ENCODE results near the gene ADAMTS9.

Gene ADAMTS9

GRCh38 chr3:64684715-64685261, 3.0 kb downstream of the ADAMTS9 start:
- DNase-seq: no peak

DNA sequence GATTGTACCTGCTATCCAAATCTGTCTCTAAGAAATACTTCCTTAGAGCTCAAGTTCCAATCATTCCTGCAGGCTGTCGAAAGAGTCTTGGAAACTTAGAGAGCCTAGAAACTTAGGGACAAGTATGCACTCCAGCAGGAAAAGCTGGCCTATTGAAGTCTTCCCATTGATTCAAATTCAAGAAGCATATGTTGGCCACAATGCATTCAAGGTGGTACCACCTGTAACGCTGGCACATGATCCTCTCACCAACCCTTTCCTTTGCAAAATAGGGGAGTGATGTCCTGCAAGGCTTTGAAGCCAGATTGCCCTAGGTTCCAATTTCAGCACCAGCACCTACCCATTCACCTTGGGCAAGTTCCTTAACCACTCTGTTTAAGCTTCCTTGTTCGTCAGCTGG, 6.0 kb downstream of the ADAMTS9 start:
- DNase-seq: no peak

GRCh38 chr3:64681015-64681414, 6.8 kb downstream of the ADAMTS9 start:
- no peak for DNase-seq

- DNase-seq: no peak
Measured at GRCh38 chr3:64680334-64680733, 7.5 kb downstream of the ADAMTS9 start.

DNA sequence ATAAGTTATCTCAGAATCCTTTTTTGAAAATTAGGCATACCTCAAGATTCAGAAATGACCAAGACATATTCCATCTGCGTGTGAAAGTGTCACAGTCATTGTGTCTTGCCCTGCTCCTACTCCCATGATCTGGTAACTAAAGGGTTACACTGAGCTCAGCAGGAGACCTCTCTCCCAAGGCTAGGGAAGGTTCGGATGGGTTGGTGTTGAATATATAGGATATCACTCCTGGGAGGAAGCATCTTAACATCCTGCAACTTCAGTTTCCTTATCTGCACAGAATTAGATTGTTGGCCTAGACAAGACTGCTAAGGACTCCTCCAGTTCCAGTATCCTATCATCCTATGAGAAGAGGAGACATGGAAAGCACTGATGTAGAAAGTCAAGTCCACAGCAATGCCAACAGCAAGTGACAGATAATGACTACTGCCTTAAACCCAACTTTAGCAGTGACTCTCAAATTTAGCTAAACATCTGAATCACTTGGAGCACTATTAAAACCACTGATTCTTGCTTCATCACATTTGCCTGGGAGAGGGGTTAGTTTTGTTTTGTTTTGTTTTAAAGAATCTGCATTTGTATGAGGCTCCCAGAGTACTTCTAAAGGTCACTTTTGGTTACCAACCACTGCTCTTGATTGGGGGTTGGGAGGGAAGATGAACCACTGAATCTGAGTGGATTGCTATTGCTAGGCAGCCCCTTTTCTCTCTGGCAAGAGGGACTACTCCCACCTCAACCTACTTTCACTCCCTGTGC, 9.7 kb downstream of the ADAMTS9 start:
- DNase-seq: no peak

DNA sequence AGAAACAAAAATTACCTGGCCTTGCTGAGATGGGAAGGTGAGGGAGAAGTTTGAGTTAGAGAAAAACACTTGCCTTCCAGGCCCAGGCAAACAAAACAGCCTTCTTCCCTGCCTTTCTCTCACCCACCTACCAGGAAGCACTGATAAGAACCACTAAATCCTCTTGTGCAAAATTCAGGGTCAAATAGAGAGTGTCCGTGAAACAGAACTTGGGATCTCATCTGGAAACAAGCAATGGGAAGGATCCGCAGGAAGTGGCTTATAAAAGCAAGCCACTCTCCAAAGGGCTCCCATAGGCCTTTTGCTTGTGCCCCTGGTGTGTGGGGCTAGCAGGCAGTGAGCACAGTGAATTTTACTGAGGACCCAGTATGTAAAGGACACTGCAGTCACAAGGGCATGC, 11.0 kb downstream of the ADAMTS9 start:
- DNase-seq: no peak

DNA sequence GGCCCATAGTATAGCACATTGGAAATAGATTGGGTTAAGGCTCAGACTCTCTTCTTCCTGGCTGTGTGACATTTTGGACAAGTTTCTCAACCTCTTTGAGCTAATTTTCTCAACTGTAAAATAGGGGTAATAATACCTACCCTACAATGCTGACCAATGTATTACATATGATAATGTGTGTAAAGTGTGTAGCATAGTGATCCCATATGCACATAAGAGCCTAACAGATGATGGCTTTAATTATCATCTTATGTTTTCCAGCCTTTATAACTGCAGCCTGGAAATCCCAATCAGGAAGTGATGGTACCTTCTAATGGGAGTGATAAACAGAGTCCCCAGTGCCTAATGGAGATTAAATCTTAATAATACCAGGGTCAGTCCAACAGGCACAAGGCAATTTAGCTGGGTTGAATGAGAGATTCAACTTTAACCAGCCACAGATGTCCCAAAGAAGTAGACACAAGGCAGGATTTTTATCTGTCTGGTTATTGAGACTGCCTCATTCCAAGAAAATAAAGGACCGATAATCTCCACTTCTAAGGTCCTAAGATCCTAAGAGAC, 12.0 kb downstream of the ADAMTS9 start:
- DNase-seq: no peak

- no peak for DNase-seq
Measured at GRCh38 chr3:64674591-64675076, 13.2 kb downstream of the ADAMTS9 start.

DNA sequence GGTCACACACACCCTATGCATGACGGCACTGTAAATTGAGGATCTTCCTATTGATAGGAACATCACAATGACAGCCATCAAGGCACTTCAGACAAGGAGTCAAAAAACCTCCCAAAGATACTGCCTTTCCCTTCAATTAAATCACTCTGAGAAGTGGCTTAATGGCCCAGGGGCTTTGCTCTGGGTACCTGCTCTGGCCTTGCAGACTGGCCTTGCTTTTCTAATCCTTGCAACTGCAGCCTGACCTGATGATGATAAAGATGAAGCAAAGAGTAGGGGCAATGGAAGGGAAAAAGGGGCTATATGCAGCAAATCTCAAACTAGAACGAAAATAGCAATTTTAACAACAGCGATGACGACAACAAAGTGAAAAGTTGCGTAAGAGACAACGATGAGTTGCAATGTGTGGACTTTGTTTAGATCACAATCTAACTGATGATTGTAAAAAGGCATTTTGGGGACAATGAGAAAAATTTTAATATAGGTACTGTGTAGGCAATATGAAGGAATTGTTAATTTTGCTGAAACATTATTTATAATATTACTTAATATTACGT, 14.6 kb downstream of the ADAMTS9 start:
- DNase-seq: no peak

- no peak for DNase-seq
Measured at GRCh38 chr3:64668582-64669510, 19.0 kb downstream of the ADAMTS9 start.

- DNase-seq: no peak
Measured at GRCh38 chr3:64667887-64668581, 19.8 kb downstream of the ADAMTS9 start.

- DNase-seq: no peak
Measured at GRCh38 chr3:64667138-64667537, 20.7 kb downstream of the ADAMTS9 start.

DNA sequence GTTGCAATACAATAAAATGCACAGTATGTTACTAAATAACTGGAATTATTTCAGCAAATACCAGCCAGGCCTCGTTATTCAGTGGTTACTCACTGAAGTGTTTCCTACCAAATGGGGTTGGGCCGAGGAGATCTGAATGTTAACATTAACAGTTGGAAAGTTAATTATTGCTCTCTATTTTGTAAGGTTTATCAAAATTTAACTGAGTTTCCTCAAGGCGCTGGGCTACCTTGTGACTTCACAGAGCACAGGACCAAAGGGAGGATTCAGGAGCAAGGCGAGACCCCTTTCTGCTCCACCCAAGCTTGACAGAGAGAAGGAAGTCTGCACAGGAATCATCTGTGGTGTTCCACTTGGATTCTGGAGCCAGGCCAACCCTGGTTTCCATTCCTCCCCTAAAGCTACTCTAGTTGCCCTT, 21.6 kb downstream of the ADAMTS9 start:
- DNase-seq: no peak

GRCh38 chr3:64664397-64664796, 23.4 kb downstream of the ADAMTS9 start:
- no peak for DNase-seq

DNA sequence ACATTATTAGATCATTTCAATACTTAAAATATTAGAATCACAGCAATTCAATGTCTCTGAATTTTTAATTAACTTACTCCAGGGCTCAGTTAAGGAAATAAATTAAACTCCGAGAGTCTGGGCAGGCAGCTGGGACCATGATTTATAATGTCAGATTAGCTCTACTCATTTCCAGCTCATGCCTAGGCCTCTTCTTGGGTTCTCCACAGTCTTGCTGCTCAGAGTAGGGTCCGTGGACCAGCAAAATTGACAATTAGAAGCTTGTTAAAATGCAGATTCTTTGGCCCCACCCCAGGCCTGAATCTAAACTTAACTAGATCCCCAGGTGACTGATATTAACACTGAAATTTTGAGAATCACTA, 28.2 kb downstream of the ADAMTS9 start:
- no peak for DNase-seq

DNA sequence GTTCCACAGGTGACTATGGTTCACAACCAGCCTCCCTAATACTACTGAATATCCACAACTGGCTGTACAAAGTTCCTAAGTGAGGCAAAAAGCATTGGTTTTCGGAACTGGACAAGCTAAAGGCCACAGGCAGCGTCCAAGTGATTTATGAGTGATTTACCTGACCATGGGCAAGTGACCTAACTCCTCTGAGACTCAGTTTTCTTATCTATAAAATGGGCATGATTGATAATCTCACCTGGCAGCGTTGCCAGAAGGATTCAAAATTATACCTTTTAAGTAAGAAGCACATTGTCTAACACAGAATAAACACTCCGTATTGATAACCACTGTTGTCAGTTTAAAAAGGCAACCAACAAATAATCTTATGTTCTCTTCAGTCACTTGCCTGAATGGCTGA, 29.8 kb downstream of the ADAMTS9 start:
- DNase-seq: no peak

DNA sequence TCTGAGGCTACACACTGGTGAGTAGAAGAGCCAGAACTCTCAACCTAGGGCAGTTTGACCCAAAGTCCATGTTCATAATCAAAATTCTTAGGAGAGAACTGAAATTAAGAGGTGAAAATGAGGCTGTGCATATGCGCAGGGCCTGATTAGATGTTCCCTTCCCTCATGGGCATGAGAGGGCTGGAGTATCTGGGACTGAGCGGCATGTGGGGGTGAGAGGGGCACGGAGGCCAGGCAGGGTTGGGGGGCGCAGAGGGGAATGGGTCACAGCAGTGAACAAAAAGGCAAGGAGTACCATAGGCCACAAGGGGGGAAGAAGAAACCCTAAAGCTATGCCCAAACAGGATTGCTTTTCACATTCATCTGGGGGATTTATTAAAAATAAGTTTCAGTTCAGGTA, 31.3 kb downstream of the ADAMTS9 start:
- DNase-seq: no peak

DNA sequence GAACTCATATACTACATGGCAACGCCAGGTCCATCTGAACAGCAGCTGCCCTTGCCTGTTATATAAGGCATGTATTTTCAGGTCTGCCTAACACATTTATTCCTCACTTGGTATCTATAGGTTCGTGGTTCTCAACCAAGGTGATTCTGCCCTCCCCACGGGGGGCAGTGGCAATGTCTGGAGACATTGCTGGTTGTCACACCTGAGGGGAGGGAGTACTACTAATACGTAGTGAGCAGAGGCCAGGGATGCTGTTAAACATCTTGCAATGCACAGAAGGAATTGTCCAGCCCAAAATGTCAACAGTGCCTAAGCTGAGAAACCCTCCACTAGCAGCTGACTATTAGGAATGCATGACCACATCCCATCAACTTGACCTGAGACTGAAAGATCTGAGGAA, 32.6 kb downstream of the ADAMTS9 start:
- no peak for DNase-seq

DNA sequence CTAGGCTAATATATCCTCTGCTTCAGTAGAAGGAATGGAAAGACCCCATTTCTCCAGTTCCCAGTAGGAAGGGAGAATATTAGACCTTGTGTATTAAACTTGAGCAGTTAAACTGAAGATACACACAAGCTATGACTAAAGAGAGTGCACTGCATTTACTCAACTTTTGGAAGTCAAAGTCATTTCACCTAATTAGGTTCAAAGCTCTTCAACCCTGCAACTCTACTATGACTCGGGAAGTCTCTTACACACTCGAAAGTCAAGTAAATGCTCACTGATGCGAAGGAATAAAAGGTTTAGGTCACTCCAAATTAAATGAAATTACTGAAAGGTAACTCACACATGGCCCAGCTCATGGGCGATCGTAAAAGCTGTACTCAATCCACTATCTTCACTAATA, 33.8 kb downstream of the ADAMTS9 start:
- no peak for DNase-seq

DNA sequence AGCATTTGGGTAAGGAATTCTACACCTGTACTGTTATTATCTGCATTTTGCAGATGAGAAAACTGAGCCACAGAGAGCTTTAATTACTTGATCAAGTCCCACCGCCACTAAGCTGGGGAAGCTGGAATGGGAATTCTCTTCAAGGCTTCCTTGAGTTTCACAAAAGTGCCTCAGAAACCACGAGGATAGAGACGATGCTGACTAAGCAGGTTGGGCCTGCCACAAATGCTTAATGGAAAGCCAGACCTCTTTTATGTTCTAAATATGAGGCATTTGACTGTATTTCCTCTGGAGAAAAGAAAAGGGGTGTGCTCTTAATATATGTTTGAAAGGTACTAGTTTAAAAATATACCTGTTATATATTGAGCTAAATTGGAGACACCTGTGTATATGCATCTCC, 34.7 kb downstream of the ADAMTS9 start:
- no peak for DNase-seq

DNA sequence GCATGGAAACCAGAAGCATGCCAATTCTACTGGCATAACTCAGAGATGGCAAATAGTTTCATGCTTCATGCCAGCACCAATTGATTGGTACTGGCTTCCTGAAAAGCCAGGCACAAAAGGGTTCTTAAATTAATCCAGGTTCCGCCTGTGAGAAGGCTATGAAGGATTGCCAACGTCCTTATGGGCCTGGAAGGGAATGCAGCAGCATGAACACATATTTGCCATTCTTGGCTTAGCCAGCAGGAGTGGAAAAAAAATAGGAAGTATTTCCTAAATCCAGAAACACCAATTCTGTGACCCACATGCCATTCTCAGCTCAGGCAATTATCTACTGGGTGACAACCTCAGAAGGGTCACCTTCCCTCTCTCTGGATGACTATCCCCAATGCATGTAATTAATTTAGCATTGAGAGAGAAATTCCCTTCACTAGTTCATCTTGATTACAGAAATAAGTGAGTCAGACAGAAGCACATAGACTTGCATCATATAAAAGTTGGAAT, 36.0 kb downstream of the ADAMTS9 start:
- no peak for DNase-seq

DNA sequence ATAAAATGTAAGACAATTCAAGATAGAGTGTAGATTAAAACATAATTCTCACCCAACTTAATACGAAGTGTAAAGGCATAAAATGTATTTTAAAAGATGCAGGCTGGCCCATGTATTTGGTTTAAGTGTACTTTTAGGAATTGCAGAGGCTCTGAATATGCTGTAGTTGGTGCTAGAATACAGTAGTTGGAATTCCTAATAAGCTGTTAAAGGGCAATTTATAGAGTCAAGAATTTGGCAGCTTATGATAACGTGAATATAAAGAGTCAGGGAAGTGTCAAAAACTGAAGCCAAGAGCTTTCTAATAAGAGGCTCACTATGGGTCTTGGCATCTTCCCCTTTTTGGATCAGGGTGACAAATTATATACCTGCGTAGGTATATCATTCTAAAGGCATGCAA, 36.5 kb downstream of the ADAMTS9 start:
- DNase-seq: no peak
